Nephron (organoid): ENCODE results near the gene PLPP2.

Experiments used
- H3K27ac Mint-ChIP-seq, 3 experiments: 2 replicates each; pipeline ENCODE4 v1.8.0; 2020; ENCODE audit warnings: mixed read lengths in 3 of 3, mild to moderate bottlenecking in 2 of 3, moderate library complexity in 1 of 3
- H3K27me3 Mint-ChIP-seq: 2 replicates; pipeline ENCODE4 v1.8.0; 2021; ENCODE audit warnings: low read depth, mild to moderate bottlenecking, moderate library complexity, mixed read lengths
- H3K36me3 Mint-ChIP-seq: 2 replicates; pipeline ENCODE4 v1.8.0; 2020; ENCODE audit warnings: low read depth, mixed read lengths
- H3K4me1 Mint-ChIP-seq: 2 replicates; pipeline ENCODE4 v1.8.0; 2020; ENCODE audit warnings: mixed read lengths
- H3K4me3 Mint-ChIP-seq, 3 experiments: 2 replicates each; pipeline ENCODE4 v1.8.0; 2020; ENCODE audit warnings: mild to moderate bottlenecking in 3 of 3, mixed read lengths in 3 of 3, moderate library complexity in 2 of 3
- H3K9me3 Mint-ChIP-seq: 2 replicates; pipeline ENCODE4 v1.8.0; 2020; ENCODE audit warnings: mixed read lengths
- CTCF ChIP-seq, 3 experiments: fragments of 200-600 bp; sonication (generic); IDR thresholded peaks; one replicate each; pipeline ENCODE4 v1.5.0; 2021; ENCODE audit warnings: antibody characterized with exemption in 3 of 3; ENCODE audit not compliant: unreplicated experiment in 3 of 3

PLPP2 gene

GRCh38 chr19:324716-325115, 33.5 kb upstream of the PLPP2 start:
- Mint-ChIP-seq H3K4me3 (no peak overlapping the region), H3K4me1 (no peaks in the 10 kb centered on the region), H3K36me3 (peaks cover 43% of the 10 kb centered on the region), H3K27me3 (peaks cover 4% of the 10 kb centered on the region), H3K27ac (no peak overlapping the region), H3K9me3 (peaks cover 29% of the 10 kb centered on the region)
- no peak for TF ChIP-seq CTCF (IDR thresholded peaks at IDR 0.05; ENCODE audit: unreplicated experiment in 3 of 3)

DNA sequence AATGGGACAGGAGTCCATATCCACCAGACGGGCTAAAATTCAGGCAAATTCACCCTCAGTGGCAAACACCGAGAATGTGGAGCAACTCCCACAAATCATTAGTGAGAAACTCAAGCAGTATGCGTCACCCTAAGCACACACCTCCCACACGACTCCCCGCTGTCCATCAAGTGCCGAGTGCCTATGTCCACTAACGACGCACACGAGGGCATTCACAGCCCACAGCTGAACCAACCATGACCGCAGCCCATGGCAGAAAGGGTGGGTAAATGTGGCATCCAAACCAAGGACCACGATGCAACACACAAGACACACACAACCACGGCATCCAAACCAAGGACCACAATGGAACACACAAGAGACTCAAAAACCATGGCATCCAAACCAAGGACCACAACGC, 31.4 kb upstream of the PLPP2 start:
- H3K4me3 Mint-ChIP-seq, result no peak overlapping the region
- peaks cover 33% of the 10 kb centered on the region for H3K36me3 Mint-ChIP-seq
- peaks cover 24% of the 10 kb centered on the region for H3K9me3 Mint-ChIP-seq
- TF ChIP-seq CTCF (IDR thresholded peaks at IDR 0.05; ENCODE audit: unreplicated experiment in 3 of 3), result no peak
- H3K27me3 Mint-ChIP-seq, result no peaks in the 10 kb centered on the region
- H3K27ac Mint-ChIP-seq, result no peak overlapping the region
- no peaks in the 10 kb centered on the region for H3K4me1 Mint-ChIP-seq

- no peak for TF ChIP-seq CTCF (IDR thresholded peaks at IDR 0.05; ENCODE audit: unreplicated experiment in 3 of 3)
- Mint-ChIP-seq H3K4me1 (no peaks in the 10 kb centered on the region), H3K36me3 (peaks cover 51% of the 10 kb centered on the region), H3K4me3 (no peak overlapping the region), H3K27me3 (no peaks in the 10 kb centered on the region), H3K27ac (no peak overlapping the region), H3K9me3 (peaks cover 29% of the 10 kb centered on the region)
Measured at GRCh38 chr19:318509-318774, 27.2 kb upstream of the PLPP2 start.

GRCh38 chr19:317710-318508, 26.7 kb upstream of the PLPP2 start:
- H3K27ac Mint-ChIP-seq, result no peak overlapping the region
- no peak for TF ChIP-seq CTCF (IDR thresholded peaks at IDR 0.05; ENCODE audit: unreplicated experiment in 3 of 3)
- peaks cover 52% of the 10 kb centered on the region for H3K36me3 Mint-ChIP-seq
- no peaks in the 10 kb centered on the region for H3K27me3 Mint-ChIP-seq
- H3K9me3 Mint-ChIP-seq, result peaks cover 29% of the 10 kb centered on the region
- H3K4me1 Mint-ChIP-seq, result no peaks in the 10 kb centered on the region
- H3K4me3 Mint-ChIP-seq, result no peak overlapping the region

DNA sequence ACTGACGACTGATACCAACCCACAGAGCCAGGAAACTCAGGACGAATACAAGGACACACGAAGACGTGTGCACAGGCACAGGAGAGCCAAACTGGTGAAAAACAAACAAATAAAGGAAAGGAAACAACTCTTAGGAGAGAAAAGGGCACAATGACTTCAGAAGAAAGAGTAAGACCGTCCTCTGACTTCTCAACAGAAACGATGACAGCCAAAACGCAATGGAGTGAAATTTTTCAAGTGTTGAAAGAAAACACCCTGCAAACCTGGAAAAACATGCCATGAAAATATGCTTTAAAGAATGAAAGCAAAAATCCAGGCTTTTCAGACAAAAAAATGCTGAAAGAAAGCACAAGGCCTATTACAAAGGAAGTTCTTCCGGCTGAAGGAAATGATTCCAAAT, 24.6 kb upstream of the PLPP2 start:
- Mint-ChIP-seq H3K36me3 (peaks cover 58% of the 10 kb centered on the region), H3K4me3 (no peak overlapping the region), H3K27ac (no peak overlapping the region), H3K4me1 (no peaks in the 10 kb centered on the region), H3K27me3 (no peaks in the 10 kb centered on the region), H3K9me3 (peaks cover 25% of the 10 kb centered on the region)
- no peak for TF ChIP-seq CTCF (IDR thresholded peaks at IDR 0.05; ENCODE audit: unreplicated experiment in 3 of 3)
